Measurements from ENCODE around the gene PARVB. TPM values are rescaled to one million over a fixed set of nuclear protein-coding genes. Genes with fewer than 3 reads are reported as not detected.

PARVB gene
- total RNA-seq, 4 donors from 2014 or later: 3.3 to 20.8 (median 11.7) TPM

- peaks cover 24 to 97% (median 46%) of the 10 kb centered on the region in 3 donors for H3K36me3 ChIP-seq
Observed at GRCh38 chr22:43994006-43994405, 30.1 kb upstream of the PARVB start.

GRCh38 chr22:43994416-43994815, 29.7 kb upstream of the PARVB start:
- no peak for DNase-seq
- intact Hi-C loops (cut with DNase I): loop anchor here (5.0 kb wide), 2 partner anchors 88 to 628 kb away; no protein-coding TSS in a partner anchor
- 81 to 94% methylated on average over 7 to 8 of the region's 9 CpGs for WGBS, 2 donors

More at GRCh38 chr22:43994006-43994405, 30.1 kb upstream of the PARVB start:
- Histone ChIP-seq H3K4me1 (peaks cover 0 to 14% (median 2%) of the 10 kb centered on the region in 3 donors), H3K27me3 (no peaks in the 10 kb centered on the region), H3K4me3 (no peak overlapping the region), H3K9me3 (no peaks in the 10 kb centered on the region), H3K27ac (no peak overlapping the region)
- intact Hi-C loops (cut with DNase I): loop anchor here (5.0 kb wide), 2 partner anchors 88 to 628 kb away; no protein-coding TSS in a partner anchor
- TF ChIP-seq, protein P1, sequence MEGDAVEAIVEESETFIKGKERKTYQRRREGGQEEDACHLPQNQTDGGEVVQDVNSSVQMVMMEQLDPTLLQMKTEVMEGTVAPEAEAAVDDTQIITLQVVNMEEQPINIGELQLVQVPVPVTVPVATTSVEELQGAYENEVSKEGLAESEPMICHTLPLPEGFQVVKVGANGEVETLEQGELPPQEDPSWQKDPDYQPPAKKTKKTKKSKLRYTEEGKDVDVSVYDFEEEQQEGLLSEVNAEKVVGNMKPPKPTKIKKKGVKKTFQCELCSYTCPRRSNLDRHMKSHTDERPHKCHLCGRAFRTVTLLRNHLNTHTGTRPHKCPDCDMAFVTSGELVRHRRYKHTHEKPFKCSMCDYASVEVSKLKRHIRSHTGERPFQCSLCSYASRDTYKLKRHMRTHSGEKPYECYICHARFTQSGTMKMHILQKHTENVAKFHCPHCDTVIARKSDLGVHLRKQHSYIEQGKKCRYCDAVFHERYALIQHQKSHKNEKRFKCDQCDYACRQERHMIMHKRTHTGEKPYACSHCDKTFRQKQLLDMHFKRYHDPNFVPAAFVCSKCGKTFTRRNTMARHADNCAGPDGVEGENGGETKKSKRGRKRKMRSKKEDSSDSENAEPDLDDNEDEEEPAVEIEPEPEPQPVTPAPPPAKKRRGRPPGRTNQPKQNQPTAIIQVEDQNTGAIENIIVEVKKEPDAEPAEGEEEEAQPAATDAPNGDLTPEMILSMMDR (IDR thresholded peaks at IDR 0.05): no peak
- no peak for TF ChIP-seq POLR2A (IDR thresholded peaks at IDR 0.05)
- DNase-seq: no peak
- WGBS, 2 donors: 86 to 93% methylated on average over 3 to 11 of the region's 11 CpGs

GRCh38 chr22:43995057-43995685, 28.9 kb upstream of the PARVB start:
- Histone ChIP-seq H3K4me1 (peaks cover 0 to 14% (median 2%) of the 10 kb centered on the region in 3 donors), H3K36me3 (peaks cover 23 to 95% (median 38%) of the 10 kb centered on the region in 3 donors), H3K27me3 (no peaks in the 10 kb centered on the region), H3K9me3 (no peaks in the 10 kb centered on the region), H3K4me3 (peak overlapping the region in 2 of 4 donors; percentile 31 to 52), H3K27ac (no peak overlapping the region)
- no peak for TF ChIP-seq POLR2A (IDR thresholded peaks at IDR 0.05)
- TF ChIP-seq, protein P1 (IDR thresholded peaks at IDR 0.05): no peak
- no peak for DNase-seq
- 95 to 98% methylated on average over 11 of the region's 15 CpGs for WGBS, 2 donors
- intact Hi-C loops (cut with DNase I): no loop called here

More at GRCh38 chr22:43994416-43994815, 29.7 kb upstream of the PARVB start:
- TF ChIP-seq, protein P1 (IDR thresholded peaks at IDR 0.05): no peak
- no peaks in the 10 kb centered on the region for H3K27me3 ChIP-seq
- peaks cover 0 to 14% (median 2%) of the 10 kb centered on the region in 3 donors for H3K4me1 ChIP-seq
- no peaks in the 10 kb centered on the region for H3K9me3 ChIP-seq
- no peak overlapping the region for H3K4me3 ChIP-seq
- no peak overlapping the region for H3K27ac ChIP-seq
- peaks cover 24 to 97% (median 42%) of the 10 kb centered on the region in 3 donors for H3K36me3 ChIP-seq

GRCh38 chr22:43995798-43996169, 28.3 kb upstream of the PARVB start:
- intact Hi-C loops (cut with DNase I): no loop called here
- 54 to 69% methylated on average over 4 to 7 of the region's 10 CpGs for WGBS, 2 donors
- Histone ChIP-seq H3K9me3 (no peaks in the 10 kb centered on the region), H3K4me3 (peak overlapping the region in 2 of 4 donors; percentile 31 to 52), H3K27ac (peak overlapping the region in 3 of 4 donors; percentile 25 to 39 (median 26)), H3K4me1 (peaks cover 0 to 14% (median 2%) of the 10 kb centered on the region in 3 donors), H3K27me3 (no peaks in the 10 kb centered on the region), H3K36me3 (peaks cover 17 to 94% (median 38%) of the 10 kb centered on the region in 3 donors)
- no peak for TF ChIP-seq POLR2A (IDR thresholded peaks at IDR 0.05)
- TF ChIP-seq, protein P1 (IDR thresholded peaks at IDR 0.05): no peak
- DNase-seq: no peak

All from esophagus squamous epithelium (tissue), 5 donors.